HG03097 (cell line): Measurements from ENCODE around the gene STARD3.

Source experiments
- ATAC-seq: cut with Tn5 transposase; IDR thresholded peaks from one replicate; pipeline ENCODE4 v1.9.1; 2021; ENCODE audit not compliant: unreplicated experiment, low FRiP score

STARD3 gene

DNA sequence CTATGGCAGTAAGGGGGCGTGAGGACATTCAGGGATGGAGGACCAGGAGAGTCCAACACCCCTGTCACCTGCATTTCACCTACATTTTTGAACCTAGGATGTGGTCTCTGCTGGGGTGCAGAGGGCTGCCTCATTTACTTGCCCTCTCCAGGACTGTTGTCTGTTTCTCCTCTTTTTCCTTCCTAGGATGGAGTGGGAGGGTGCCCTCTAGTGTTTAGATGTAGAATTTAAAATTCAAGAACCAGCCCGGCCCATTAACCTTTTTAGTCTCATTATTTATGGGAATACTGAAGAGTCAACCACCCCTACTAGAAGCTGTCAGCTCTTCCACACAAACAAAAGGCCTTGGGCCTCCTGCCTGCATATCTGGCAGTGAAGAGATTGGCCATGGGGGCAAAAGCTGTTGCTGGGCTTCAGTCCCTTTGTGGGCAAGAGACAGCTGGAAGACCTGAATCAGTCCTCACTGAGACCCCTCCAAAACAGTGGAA lies 2.5 kb upstream of the STARD3 start:
- ATAC-seq: no peak

DNA sequence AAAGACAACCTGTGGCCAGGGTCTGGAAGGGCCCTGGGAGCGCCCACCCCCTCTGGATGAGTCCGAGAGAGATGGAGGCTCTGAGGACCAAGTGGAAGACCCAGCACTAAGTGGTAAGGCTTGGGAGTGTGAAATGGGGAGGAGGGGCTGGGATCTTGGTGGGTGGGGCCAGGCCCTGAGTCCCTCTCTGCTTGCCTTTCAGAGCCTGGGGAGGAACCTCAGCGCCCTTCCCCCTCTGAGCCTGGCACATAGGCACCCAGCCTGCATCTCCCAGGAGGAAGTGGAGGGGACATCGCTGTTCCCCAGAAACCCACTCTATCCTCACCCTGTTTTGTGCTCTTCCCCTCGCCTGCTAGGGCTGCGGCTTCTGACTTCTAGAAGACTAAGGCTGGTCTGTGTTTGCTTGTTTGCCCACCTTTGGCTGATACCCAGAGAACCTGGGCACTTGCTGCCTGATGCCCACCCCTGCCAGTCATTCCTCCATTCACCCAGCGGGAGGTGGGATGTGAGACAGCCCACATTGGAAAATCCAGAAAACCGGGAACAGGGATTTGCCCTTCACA lies 1.2 kb upstream of the STARD3 start:
- no peak for ATAC-seq

DNA sequence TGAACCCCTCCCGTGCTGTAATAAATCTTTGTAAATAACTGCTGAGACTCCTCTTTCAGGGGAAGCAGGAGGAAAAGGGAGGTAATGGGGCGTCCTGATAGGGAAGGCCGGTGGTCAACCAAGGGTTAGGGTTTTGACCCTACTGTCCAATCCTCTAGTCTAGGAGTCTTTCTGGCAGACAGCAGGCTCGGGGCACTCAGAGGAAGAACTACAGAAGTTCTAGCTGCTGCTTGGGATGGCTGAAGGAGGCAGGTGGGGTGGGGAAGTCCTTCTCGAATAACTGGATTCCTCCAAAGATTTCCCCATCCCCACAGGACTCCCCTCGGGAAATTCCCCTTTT lies 387 bp upstream of the STARD3 start:
- ATAC-seq: no peak

DNA sequence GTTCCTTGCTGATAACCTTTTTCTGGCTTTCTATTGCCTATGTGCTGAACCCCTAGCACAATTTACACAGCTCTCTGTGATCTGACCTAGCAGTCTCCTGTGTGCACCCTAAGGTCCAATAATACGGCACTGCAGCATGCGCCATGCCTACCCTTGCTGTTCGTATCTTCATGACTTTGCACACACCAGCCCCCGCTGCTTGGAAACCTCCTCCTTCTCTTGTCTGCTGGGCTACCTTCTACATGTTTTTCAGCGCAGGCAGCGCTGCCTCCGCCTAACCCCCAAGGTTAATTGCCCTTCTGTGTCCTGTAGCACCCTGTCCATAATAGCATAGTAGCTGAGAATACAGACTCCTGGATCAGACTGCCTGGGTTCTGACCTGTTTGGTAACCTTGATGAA lies 1.4 kb downstream of the STARD3 start:
- ATAC-seq: no peak

DNA sequence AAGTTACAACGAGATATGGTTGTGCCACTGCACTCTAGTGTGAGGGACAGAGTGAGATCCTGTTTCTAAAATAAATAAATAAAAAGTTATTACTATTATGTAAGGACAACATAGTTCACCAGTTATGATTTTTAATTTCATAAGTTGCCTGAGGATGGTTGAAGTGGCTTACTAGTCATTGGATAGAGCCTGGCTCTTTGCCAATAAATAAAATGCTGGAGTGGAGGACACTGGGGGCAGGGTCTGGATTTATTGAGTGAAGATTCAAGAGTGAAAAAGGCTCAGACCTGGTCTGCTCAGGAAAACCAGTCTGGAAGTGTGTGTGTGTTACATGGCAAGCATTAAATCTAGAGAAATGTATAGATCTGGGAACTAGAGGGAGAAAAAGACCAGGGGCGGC lies 2.1 kb downstream of the STARD3 start:
- ATAC-seq: no peak

DNA sequence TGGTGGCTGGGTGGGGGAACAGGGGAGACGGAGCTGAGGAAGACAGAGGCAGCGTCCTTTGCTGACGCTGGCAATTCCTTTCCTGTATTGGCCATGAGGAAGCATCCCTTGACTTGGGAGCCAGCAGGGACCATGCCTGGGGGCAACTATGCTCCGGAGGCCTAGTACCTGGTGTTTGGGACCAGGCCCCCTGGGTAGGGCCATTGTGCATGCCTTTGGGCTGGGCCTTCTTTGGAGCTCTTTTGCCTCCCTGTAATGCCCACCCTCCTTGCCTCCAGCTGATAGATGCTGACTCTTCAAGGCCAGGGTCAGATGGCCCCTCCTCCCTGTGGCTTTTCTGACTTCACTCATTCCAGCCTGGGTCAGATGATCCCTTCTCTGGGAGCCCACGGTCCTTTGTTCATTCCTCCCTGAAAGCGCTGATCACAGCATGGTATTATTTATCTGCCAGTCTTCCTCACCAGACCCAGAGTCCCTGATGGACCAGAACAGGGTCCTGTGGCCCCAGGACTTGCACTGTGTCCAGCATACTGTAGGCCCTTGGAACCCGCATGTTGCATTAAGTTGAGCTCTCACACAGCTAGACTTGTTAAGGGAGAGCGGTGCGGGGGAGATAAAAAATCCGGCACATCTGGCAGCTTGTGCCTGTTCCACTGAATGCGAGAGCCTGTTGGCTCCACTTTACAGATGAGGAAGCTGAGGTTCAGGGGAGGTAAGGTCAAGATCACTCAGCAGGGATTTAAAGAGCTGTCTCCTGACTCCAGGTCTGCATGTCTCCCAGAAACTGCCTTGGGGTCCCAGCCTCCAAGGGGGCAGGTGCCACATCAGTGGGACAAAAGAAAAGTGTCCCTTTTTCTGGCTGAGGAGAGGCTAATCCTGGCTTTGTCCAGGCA lies 2.9 kb downstream of the STARD3 start:
- ATAC-seq: no peak

DNA sequence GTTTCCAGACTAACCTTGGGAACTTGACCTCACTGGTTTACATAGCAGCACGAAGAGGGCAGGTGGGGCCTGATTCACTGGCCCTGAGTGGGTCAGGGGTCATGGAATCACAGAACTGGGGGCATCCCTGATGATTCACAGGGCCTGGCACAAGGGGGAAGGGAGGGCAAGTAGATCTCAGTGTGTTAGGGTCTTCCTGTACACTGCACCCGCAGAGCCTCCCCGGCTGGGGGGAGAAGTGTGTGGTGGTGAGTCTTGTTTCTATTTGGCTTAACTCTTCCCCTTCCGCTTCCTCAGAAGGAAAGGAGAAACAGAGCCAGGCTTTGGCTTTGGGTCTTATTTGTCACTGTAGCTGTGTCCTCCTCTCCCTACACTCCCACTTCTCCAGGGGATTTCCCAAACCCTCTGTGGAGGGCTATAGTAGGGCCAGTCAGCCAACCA lies 3.7 kb downstream of the STARD3 start:
- ATAC-seq: no peak

DNA sequence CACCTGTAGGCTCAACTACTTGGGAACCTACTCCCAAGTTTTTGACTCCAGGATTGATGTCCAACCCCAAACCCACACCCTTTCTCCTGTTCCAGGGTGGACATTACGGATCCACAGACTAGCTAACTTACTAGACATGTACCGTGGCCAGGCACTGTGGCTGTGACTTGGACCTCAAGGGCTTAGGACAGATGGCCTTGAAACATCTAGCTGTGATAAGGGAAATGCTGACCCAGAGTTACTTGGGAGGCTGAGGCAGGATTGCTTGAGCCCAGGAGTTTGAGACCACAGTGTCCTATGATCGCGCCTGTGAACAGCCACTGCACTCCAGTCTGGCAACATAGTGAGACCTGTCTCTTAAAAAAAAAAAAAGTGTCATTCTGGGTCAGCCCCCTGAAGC lies 4.2 kb downstream of the STARD3 start:
- no peak for ATAC-seq

DNA sequence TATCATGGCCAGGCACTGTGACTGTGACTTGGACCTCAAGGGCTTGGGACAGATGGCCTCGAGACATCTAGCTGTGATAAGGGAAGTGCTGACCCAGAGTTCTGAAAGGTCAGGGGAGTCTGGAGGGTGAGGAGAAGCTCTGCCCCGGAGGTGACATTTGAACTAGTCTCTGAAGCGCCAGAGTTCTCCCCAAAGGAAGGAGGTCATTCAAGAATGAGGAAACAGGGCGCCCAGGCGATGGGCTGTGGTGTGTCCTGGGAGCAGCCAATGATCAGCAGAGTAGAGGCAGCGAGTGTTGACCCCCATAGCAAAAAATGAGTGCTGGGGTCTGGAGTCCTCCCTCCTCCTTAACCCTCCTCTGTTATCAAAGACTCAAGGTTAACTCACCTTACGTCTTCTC lies 4.9 kb downstream of the STARD3 start:
- no peak for ATAC-seq

DNA sequence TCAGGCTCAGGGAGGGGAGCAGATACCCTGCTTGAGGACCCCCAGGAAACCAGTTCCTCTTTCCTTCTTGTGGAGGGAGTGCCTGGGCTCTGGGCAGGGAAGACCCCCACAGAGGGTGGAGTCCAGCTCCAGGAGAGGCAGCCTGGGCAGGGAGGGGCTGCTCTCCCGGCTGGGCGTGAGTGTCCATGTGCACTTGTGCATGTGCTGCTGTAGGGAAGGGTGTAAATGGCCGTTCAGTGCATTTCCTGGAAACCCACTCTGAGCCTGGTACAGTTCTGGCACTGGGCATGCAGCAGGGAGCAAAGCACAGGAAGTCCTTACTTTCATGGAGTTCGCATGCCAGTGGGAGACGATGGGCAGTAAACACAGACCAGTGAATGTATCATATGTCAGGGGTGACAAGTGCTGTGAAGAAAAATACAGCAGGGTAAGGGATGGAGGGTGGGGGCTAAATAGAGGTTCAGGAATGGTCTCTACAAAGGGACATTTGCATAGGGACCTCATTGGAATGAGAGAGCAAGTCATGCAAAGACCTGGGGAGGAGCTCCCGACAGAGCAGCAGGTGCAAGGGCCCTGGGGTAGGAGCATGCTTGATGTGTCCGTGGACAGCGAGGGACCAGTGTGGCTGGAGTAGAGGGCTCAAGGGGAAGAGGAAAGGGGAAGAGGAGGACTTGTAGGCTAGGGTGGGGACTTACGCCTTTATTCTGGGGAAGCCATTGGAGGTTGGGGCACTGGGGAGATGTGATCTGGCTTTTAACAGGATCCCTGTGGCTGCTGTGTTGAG lies 5.5 kb downstream of the STARD3 start:
- ATAC-seq: no peak

DNA sequence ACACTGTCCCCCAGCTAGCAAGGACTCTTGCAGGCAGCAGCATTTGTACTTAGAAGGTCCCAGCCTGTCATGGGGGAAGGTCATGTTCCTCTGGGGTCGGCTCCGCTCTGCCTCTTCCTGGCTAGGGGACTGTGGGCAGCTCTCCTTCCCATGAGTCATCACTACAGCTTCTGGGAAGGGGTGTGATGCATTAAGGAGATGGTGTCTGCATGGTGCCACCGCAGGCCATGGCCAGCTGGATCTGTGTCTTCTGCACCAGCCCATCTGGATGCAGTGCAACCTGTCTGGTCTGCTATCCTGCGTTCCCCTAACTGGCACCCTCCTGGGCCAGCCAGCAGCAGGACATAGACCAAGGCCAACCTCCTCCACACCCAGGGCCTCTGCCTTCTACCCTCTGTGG lies 6.3 kb downstream of the STARD3 start:
- ATAC-seq: no peak

DNA sequence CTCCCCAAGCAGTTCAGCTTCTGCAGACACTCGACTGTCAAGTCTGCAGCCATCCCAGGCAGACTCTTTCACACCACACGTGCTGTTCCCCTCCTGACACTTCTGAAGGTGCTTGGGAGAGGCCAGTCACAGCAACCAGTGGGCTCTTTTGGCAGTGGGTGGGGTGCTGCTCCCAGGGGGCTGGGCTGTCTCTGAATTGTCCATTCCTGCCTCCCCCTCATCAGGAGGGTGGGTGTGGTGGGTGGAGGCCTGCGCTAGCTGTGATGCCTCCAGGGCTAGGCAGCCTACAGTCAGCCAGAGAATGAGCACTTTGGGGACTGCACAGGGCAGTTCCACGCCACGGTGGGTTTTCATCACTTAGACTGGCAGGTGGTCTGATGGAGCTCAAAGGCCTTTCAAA lies 10.3 kb downstream of the STARD3 start:
- no peak for ATAC-seq

DNA sequence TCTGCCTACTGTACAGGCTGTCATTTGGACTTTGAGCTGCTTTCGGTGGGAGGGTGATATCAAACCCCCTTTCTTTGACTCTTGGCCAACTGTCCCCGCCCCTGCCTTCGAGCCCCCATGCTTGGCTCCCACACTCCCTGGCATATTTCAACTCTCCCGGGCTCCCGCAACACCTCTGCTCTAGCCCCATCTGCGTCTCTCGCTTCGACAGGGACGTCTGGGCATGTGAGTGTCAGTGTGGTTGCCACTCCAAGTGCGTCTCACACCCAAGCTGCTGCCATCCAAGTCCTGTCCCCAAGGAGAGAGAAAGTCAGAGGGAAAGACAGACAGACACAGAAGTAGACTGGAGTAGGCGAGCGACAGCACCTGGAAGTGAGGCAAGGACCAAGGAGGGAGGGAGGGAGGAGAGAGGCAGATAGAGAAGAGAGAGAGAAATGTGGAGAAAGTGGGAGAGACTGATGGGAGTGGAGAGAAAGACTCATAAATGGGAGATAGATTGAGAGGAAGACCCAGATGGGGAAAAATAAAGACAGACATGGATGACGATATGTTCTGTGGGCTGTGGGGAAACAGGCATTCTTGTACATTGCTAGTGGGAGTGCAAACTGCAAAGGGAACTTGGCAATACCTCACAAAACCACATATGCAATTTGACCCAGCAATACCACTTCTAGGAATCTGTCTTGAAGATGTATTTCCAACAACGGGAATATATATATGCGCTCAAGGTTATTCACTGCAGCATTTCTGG lies 11.8 kb downstream of the STARD3 start:
- no peak for ATAC-seq

DNA sequence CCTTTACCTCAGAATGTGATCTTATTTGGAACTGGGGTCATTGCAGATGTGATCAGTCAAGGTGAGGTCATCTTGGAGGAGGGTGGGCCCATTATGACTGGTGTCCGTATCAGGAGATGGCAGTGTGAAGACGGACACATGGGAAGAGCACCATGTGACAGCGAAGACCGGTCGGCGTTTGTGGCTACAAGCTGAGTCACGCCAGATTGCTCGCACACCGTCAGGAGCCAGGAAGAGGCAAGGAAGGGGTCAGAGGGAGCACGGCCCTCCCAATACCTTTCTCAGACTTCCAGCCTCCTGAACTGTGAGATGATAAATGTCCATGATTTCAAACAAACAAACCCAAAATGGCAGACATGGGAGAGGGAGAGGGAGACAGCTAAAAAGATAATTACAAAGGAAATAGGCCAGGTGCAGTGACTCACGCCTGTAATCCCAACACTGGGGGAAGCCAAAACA lies 13.2 kb downstream of the STARD3 start:
- no peak for ATAC-seq

DNA sequence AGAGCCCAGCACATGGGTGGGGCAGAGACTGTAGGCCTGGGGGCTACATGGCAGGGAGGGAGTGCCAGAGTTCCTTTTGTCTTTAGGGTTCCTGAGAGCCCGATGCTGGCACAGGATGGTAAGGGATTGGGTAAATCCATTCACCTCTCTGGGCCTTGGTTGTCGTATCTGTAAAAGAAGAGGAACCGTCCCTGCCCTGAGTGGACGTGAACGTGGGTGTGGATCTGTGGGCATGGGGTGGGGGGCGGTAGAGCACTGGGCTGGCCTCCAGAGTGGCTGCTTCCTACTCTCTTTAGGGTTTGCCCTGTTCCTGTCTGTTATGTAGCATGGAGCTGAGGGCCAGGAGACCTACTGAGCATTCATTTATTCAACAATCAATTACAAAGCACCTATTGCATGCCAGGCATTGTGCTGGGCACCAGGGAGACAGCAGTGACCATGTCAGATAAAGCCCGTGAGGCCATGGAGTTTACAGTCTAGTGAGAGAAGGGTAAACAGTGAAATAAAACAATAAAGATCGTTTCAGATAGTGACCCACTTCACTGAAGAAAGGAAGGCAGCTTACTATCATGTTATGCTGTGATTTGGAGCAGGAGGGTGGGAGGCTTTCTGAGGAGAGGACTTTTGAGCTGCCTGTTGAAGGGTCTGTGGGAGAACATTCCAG lies 15.1 kb downstream of the STARD3 start:
- ATAC-seq: no peak

DNA sequence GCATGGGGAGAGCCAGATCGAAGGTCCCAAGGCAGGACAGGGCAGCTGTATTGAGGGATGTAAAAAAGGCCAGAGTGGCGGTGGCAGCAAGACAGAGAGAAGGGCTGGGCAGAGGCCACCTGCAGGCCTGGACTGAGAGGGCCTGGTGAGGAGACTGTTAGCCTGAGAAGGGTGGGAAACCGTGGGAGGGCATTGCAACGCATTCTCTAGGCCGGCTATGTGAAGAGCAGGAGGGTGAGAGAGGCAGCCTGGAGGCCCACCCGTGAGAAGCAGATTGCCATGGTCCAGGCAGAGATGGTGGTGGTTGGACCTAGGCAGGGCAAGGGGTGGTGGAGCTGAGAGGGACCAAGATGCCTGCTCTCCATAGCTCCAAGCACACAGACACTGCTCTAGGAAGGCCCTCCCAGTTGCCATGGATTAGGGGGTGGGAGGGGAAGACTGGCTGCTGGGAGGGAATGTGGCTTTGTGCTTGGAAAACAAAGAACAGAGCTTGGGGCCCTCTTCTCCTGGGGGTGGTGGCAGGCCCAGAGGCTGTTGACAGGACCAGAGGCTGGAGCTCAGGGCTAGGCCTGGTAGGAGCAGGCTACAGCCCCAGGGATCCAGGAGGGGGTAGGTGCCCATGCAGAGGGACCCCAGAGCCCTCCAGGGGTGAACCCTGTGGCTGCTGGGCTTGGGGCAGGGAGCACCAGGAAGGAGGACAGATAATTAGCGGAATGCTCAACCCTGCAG lies 15.8 kb downstream of the STARD3 start:
- no peak for ATAC-seq

DNA sequence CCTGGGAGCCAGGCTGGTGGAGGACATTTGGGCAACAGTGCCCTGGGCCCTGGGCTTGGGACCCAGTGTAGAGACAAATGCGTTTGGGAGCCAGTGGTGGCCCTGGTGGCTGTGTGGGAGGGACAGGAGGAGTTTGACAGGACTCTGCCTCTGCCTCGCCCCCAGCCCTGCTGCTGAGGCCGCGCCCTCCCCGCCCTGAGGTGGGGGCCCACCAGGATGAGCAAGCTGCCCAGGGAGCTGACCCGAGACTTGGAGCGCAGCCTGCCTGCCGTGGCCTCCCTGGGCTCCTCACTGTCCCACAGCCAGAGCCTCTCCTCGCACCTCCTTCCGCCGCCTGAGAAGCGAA lies 16.3 kb downstream of the STARD3 start:
- no peak for ATAC-seq

DNA sequence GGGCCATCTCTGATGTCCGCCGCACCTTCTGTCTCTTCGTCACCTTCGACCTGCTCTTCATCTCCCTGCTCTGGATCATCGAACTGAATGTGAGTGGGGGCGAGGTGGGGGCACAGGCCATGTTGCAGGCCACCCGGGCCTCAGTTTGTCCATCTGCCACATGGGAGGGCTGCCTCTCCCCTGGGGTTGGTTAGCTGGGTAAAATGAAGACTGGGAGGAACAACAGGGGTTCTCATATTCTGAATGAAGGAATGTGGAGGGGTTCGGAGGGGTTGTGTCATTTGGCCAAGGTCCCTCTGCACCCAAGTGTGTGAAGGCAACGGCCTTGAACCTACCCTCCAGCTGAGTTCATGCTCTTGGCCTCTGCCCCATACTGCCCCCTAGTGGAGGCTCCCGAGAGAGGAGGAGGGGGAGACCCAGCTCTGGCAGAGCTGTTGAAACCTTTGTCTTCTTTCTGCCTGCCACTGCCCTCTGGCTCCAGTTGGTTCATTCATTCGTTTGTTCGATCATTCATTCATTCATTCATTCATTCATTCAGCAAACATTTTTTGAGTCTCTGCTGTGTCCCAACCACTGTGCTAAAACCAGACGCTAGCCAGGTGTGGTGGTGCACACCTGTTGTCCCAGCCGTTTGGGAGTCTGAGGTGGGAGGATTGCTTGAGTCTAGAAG lies 16.9 kb downstream of the STARD3 start:
- ATAC-seq: no peak

DNA sequence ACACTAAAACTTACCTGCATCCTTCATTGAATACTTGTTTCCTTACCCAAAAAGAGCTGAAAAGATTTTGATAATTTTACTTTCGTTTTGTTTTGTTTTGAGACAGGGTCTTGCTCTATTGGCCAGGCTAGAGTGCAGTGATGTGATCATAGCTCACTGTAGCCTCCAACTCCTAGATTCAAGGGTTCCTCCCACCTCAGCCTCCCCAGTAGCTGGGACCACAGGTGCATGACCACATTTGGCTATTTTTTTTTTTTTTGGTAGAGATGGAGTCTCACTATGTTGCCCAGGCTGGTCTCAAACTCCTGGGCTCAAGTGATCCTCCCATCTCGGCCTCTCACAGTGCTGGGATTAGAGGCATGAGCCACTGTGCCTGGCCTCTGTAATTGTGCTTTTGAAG lies 18.2 kb downstream of the STARD3 start:
- no peak for ATAC-seq
